ENCODE results near the gene TAF5L.

TAF5L gene

GRCh38 chr1:229547542-229547941, 78.4 kb downstream of the TAF5L start:
- Mint-ChIP-seq H3K4me1 (ENCODE audit: low read depth in 2 of 2) (peaks cover 3 to 17% of the 10 kb centered on the region in 2 donors), H3K36me3 (ENCODE audit: insufficient read depth) (peaks cover 29% of the 10 kb centered on the region), H3K9me3 (no peaks in the 10 kb centered on the region), H3K4me3 (no peak overlapping the region), H3K27me3 (no peaks in the 10 kb centered on the region), H3K27ac (peak overlapping the region in 1 of 2 donors; percentile 26)
- ATAC-seq (replicated peaks), result no peak
- no peak for DNase-seq

- Mint-ChIP-seq H3K27ac (no peak overlapping the region), H3K36me3 (ENCODE audit: insufficient read depth) (peaks cover 42% of the 10 kb centered on the region), H3K9me3 (no peaks in the 10 kb centered on the region), H3K4me3 (no peak overlapping the region), H3K27me3 (no peaks in the 10 kb centered on the region), H3K4me1 (ENCODE audit: low read depth in 2 of 2) (peaks cover 0 to 4% of the 10 kb centered on the region in 2 donors)
- ATAC-seq (replicated peaks), result no peak
- no peak for DNase-seq
Measured at GRCh38 chr1:229544587-229544986, 81.3 kb downstream of the TAF5L start.
